SK-N-SH (cell line): ENCODE results near the gene GNAS. TPM values are rescaled to one million over a fixed set of nuclear protein-coding genes. Genes with fewer than 3 reads are reported as not detected.

Source experiments
- CTCF ChIA-PET: fragments of 300-600, 350-600 bp; formaldehyde crosslinking; extraction: SDS; loops from one replicate; lab custom pipeline; 2021; lab: Yijun Ruan, JAX
- POLR2A ChIA-PET: fragments of 350-600 bp; sonication (Branson Sonifier 250); formaldehyde crosslinking; extraction: SDS; loops from one replicate; lab custom pipeline; 2020; ENCODE audit warnings: antibody characterized with exemption, inconsistent platforms; lab: Yijun Ruan, JAX
- DNase-seq: peaks from one replicate; pipeline ENCODE4 v3.0.0; 2012
- H2AFZ ChIP-seq: fragments of 200-600 bp; sonication (generic); 2 replicates; pipeline ENCODE4 v1.8.1; 2016; ENCODE audit warnings: antibody characterized with exemption, mild to moderate bottlenecking, low read depth
- H3F3A ChIP-seq: fragments of 200-600 bp; sonication (generic); replicated peaks from 2 replicates; pipeline ENCODE3; 2016; ENCODE audit warnings: antibody characterized with exemption, mild to moderate bottlenecking; ENCODE audit not compliant: insufficient read depth
- H3K27ac ChIP-seq, 2 experiments: fragments of 200-500 bp in 1 of 2; fragments of 200-600 bp in 1 of 2; sonication (Bioruptor generic) in 1 of 2; sonication (generic), shearing (Covaris generic) in 1 of 2; 2 replicates each; pipeline versions ENCODE4 v1.5.1 to v1.6.1; 2014 to 2016; ENCODE audit warnings: low read depth in 2 of 2, inconsistent platforms in 1 of 2, low read length in 1 of 2, mild to moderate bottlenecking in 1 of 2, mixed read lengths in 1 of 2
- H3K27me3 ChIP-seq: fragments of 200-600 bp; sonication (generic), shearing (Covaris generic); 2 replicates; pipeline ENCODE4 v1.6.1; 2016; ENCODE audit warnings: mixed run types; ENCODE audit not compliant: insufficient read depth
- H3K36me3 ChIP-seq, 2 experiments: fragments of 200-500 bp in 1 of 2; fragments of 200-600 bp in 1 of 2; sonication (Bioruptor generic) in 1 of 2; sonication (generic) in 1 of 2; replicated peaks in 1 of 2; 2 replicates each; pipeline versions ENCODE3 to v1.5.1; 2014 to 2016; ENCODE audit warnings: low read length in 1 of 2, mild to moderate bottlenecking in 1 of 2; ENCODE audit not compliant: insufficient read depth in 2 of 2, control insufficient read depth in 1 of 2
- H3K4me1 ChIP-seq, 2 experiments: fragments of 200-500 bp in 1 of 2; fragments of 200-600 bp in 1 of 2; sonication (Bioruptor generic) in 1 of 2; sonication (generic), shearing (Covaris generic) in 1 of 2; 2 replicates each; pipeline versions ENCODE4 v1.5.1 to v1.6.1; 2014 to 2016; ENCODE audit warnings: low read depth in 1 of 2, low read length in 1 of 2, mixed run types in 1 of 2; ENCODE audit not compliant: insufficient read depth in 2 of 2, control insufficient read depth in 1 of 2
- H3K4me2 ChIP-seq: fragments of 200-600 bp; sonication (generic), shearing (Covaris generic); 2 replicates; pipeline ENCODE4 v1.6.1; 2017; ENCODE audit warnings: mixed run types
- H3K4me3 ChIP-seq, 2 experiments: fragments of 200-500 bp in 1 of 2; fragments of 200-600 bp in 1 of 2; sonication (Bioruptor generic) in 1 of 2; sonication (generic), shearing (Covaris generic) in 1 of 2; 2 replicates each; pipeline versions ENCODE4 v1.5.1 to v1.8.1; 2014 to 2016; ENCODE audit warnings: low read depth in 2 of 2, inconsistent platforms in 1 of 2, low read length in 1 of 2, mild to moderate bottlenecking in 1 of 2, mixed read lengths in 1 of 2, moderate library complexity in 1 of 2
- H3K79me2 ChIP-seq: fragments of 200-600 bp; sonication (generic); 2 replicates; pipeline ENCODE4 v1.8.1; 2017; ENCODE audit warnings: mild to moderate bottlenecking; ENCODE audit not compliant: insufficient read depth
- H3K9ac ChIP-seq: fragments of 200-600 bp; sonication (generic); 2 replicates; pipeline ENCODE4 v1.6.1; 2017; ENCODE audit warnings: mixed run types
- H3K9me2 ChIP-seq: fragments of 200-600 bp; sonication (generic); 2 replicates; pipeline ENCODE4 v1.6.1; 2017; ENCODE audit warnings: mixed run types
- H3K9me3 ChIP-seq: fragments of 200-600 bp; sonication (generic); 2 replicates; pipeline ENCODE4 v1.6.1; 2017; ENCODE audit warnings: mixed run types, mild to moderate bottlenecking, moderate library complexity
- H4K20me1 ChIP-seq: fragments of 200-600 bp; sonication (generic); 2 replicates; pipeline ENCODE4 v1.6.1; 2017; ENCODE audit warnings: mild to moderate bottlenecking, mixed run types; ENCODE audit not compliant: insufficient read depth
- CHD2 ChIP-seq: fragments of 150-350 bp; IDR thresholded peaks from 2 replicates; pipeline ENCODE4 v1.6.1; 2018; ENCODE audit warnings: low read length; ENCODE audit not compliant: partially characterized antibody
- ELF1 ChIP-seq: IDR thresholded peaks from 2 replicates; pipeline ENCODE4 v1.4.0; 2012
- FOSL2 ChIP-seq: IDR thresholded peaks from 2 replicates; pipeline ENCODE4 v1.4.0; 2012; ENCODE audit warnings: low read depth, mild to moderate bottlenecking, moderate library complexity, borderline replicate concordance
- FOXJ3 ChIP-seq: sonication (generic); formaldehyde crosslinking; IDR thresholded peaks from 2 replicates; pipeline ENCODE4 v1.5.1; 2020; ENCODE audit warnings: mild to moderate bottlenecking, missing genetic modification reagents
- MEF2A ChIP-seq: IDR thresholded peaks from 2 replicates; pipeline ENCODE4 v1.4.0; 2012; ENCODE audit warnings: low read depth, borderline replicate concordance
- MXI1 ChIP-seq: IDR thresholded peaks from 2 replicates; pipeline ENCODE4 v1.6.1; 2012; ENCODE audit warnings: mild to moderate bottlenecking, low read depth, low read length, improper control_type of control experiment
- POLR2AphosphoS5 ChIP-seq: IDR thresholded peaks from 2 replicates; pipeline ENCODE4 v1.6.1; 2012; ENCODE audit warnings: low read depth, low read length
- RAD21 ChIP-seq: IDR thresholded peaks from 2 replicates; pipeline ENCODE4 v1.6.1; 2012; ENCODE audit warnings: mild to moderate bottlenecking, low read length
- RXRA ChIP-seq: IDR thresholded peaks from 2 replicates; pipeline ENCODE4 v1.4.0; 2012; ENCODE audit warnings: low read depth, mild to moderate bottlenecking, borderline replicate concordance
- SMC3 ChIP-seq: IDR thresholded peaks from 2 replicates; pipeline ENCODE4 v1.6.1; 2012; ENCODE audit warnings: low read depth, low read length, improper control_type of control experiment
- TCF12 ChIP-seq: IDR thresholded peaks from 2 replicates; pipeline ENCODE4 v1.4.0; 2012
- TEAD4 ChIP-seq: IDR thresholded peaks from 2 replicates; pipeline ENCODE4 v1.4.0; 2012; ENCODE audit warnings: mild to moderate bottlenecking, borderline replicate concordance; ENCODE audit not compliant: insufficient read depth
- whole genome bisulfite sequencing: methylation state at CpG from one replicate; pipeline ENCODE4 v1.1.6; 2017; ENCODE audit warnings: low lambda C conversion rate; 5-methylcytosine and 5-hydroxymethylcytosine counted together
- polyA plus RNA-seq, 3 experiments: library from polyadenylated mRNA; depleted of rRNA; stranded (reverse); fragments of >200 nt; gene quantifications; 2 replicates each; pipeline ENCODE4 v1.2.3, GENCODE V29; 2012
- TF ChIP-seq, protein P1 (sequence below): IDR thresholded peaks from 2 replicates; pipeline ENCODE4 v1.4.0; 2012; ENCODE audit warnings: low read depth, borderline replicate concordance
- TF ChIP-seq, protein P2 (sequence below): IDR thresholded peaks from 2 replicates; pipeline ENCODE4 v1.4.0; 2012; ENCODE audit warnings: low read depth
- TF ChIP-seq, protein P3 (sequence below): IDR thresholded peaks from 2 replicates; pipeline ENCODE4 v1.6.1; 2012; ENCODE audit warnings: mild to moderate bottlenecking, low read depth, low read length, moderate library complexity

GNAS gene
- polyA plus RNA-seq, 1 of the 3 experiments (the other 2 are of a cell fraction): 1,562 TPM

DNA sequence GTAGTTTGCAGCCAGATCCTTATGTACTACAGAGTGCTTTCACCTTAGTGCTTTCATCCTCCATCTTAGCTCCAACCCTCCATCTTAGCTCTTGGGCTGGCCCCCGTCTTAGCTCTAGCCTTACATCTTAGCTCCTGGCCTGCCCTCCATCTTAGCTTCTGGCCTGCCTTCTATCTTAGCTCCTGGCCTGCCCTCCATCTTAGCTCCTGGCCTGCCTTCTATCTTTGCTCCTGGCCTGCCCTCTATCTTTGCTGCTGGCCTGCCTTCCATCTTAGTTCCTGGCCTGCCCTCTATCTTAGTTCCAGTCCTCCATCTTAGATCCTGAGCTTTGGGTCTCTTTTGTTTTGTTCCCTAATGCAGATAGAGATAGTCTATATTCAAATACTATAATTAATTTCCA is 22.0 kb downstream of the GNAS start:
- Histone ChIP-seq H3K4me1 (peaks cover 0 to 48% of the 10 kb centered on the region in 2 experiments; a peak in 3 of 4 replicates), H3K9me2 (no peaks in the 10 kb centered on the region), H3K27ac (peak overlapping the region in 1 of 2 experiments; percentile 44; a peak in 1 of 4 replicates), H3K4me2 (no peak overlapping the region), H3K9ac (no peak overlapping the region), H2AFZ (no peak overlapping the region), H3K9me3 (no peaks in the 10 kb centered on the region), H4K20me1 (no peaks in the 10 kb centered on the region), H3K4me3 (no peak overlapping the region), H3K79me2 (no peaks in the 10 kb centered on the region), H3F3A (peaks cover 4% of the 10 kb centered on the region), H3K36me3 (no peaks in the 10 kb centered on the region), H3K27me3 (no peaks in the 10 kb centered on the region)
- WGBS: 100% methylated on average over 1 of the region's 1 CpG
- no peak for TF ChIP-seq FOXJ3 (CRISPR knock-in tag)
- TF ChIP-seq, protein P1, sequence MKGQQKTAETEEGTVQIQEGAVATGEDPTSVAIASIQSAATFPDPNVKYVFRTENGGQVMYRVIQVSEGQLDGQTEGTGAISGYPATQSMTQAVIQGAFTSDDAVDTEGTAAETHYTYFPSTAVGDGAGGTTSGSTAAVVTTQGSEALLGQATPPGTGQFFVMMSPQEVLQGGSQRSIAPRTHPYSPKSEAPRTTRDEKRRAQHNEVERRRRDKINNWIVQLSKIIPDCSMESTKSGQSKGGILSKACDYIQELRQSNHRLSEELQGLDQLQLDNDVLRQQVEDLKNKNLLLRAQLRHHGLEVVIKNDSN: no peak
- no peak for TF ChIP-seq POLR2AphosphoS5
- TF ChIP-seq ELF1: no peak
- TF ChIP-seq MEF2A: no peak
- TF ChIP-seq TCF12: no peak
- no peak for TF ChIP-seq CHD2
- TF ChIP-seq, protein P2, sequence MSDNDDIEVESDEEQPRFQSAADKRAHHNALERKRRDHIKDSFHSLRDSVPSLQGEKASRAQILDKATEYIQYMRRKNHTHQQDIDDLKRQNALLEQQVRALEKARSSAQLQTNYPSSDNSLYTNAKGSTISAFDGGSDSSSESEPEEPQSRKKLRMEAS: no peak
- no peak for TF ChIP-seq TEAD4
- TF ChIP-seq RAD21: no peak
- TF ChIP-seq, protein P3, sequence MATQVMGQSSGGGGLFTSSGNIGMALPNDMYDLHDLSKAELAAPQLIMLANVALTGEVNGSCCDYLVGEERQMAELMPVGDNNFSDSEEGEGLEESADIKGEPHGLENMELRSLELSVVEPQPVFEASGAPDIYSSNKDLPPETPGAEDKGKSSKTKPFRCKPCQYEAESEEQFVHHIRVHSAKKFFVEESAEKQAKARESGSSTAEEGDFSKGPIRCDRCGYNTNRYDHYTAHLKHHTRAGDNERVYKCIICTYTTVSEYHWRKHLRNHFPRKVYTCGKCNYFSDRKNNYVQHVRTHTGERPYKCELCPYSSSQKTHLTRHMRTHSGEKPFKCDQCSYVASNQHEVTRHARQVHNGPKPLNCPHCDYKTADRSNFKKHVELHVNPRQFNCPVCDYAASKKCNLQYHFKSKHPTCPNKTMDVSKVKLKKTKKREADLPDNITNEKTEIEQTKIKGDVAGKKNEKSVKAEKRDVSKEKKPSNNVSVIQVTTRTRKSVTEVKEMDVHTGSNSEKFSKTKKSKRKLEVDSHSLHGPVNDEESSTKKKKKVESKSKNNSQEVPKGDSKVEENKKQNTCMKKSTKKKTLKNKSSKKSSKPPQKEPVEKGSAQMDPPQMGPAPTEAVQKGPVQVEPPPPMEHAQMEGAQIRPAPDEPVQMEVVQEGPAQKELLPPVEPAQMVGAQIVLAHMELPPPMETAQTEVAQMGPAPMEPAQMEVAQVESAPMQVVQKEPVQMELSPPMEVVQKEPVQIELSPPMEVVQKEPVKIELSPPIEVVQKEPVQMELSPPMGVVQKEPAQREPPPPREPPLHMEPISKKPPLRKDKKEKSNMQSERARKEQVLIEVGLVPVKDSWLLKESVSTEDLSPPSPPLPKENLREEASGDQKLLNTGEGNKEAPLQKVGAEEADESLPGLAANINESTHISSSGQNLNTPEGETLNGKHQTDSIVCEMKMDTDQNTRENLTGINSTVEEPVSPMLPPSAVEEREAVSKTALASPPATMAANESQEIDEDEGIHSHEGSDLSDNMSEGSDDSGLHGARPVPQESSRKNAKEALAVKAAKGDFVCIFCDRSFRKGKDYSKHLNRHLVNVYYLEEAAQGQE: no peak
- ChIA-PET POLR2A (interaction anchor here (0.6 kb wide), 1 partner anchor 15 kb away, joined by 3 read pairs; no protein-coding TSS in a partner anchor), CTCF (interaction anchor here (1.0 to 2.8 kb wide), 4 partner anchors 158 to 581 kb away, joined by 3 to 10 read pairs (median 7); partner anchors contain the start of gene ATP5F1E)
- DNase-seq: no peak

DNA sequence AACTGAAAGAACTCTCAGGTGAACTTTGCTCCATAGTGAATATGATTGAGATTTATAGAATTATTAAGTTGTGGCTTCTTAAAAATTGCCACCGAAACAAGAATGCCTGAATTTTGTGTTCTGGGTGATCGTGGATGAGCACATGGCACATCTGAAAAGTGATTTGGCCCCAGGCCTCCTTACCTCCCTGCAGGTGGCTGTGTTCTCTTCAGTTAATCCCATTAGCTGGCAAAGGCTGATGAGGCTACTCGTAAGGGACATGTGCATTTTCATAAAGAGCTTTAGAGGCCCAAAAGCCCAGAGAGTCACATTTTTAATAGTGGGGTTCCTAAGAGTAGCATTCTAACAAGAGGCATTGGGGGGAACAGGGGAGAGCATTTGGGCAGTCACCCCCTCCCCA is 22.6 kb downstream of the GNAS start:
- Histone ChIP-seq H3F3A (peaks cover 4% of the 10 kb centered on the region), H3K4me3 (no peak overlapping the region), H4K20me1 (no peaks in the 10 kb centered on the region), H3K79me2 (no peaks in the 10 kb centered on the region), H3K36me3 (no peaks in the 10 kb centered on the region), H3K4me1 (peaks cover 0 to 55% of the 10 kb centered on the region in 2 experiments; a peak in 3 of 4 replicates), H3K27me3 (no peaks in the 10 kb centered on the region), H2AFZ (peak overlapping the region; percentile 42; the same call in 1 of the 2 replicates), H3K9me3 (no peaks in the 10 kb centered on the region), H3K9ac (no peak overlapping the region), H3K4me2 (peak overlapping the region; percentile 59), H3K27ac (peak overlapping the region; percentile 24 to 75; a peak in 3 of 4 replicates)
- 93% methylated on average over 3 of the region's 3 CpGs for WGBS
- POLR2A ChIA-PET: interaction anchor here (0.6 kb wide), 1 partner anchor 15 kb away, joined by 3 read pairs; no protein-coding TSS in a partner anchor
- CTCF ChIA-PET: interaction anchor here (1.0 to 5.9 kb wide), 5 partner anchors 157 to 580 kb away, joined by 3 to 27 read pairs (median 10); partner anchors contain the start of gene ATP5F1E
- no peak for DNase-seq
- TF ChIP-seq, protein P2: no peak
- TF ChIP-seq CHD2: no peak
- TF ChIP-seq SMC3: no peak
- TF ChIP-seq MXI1: no peak
- TF ChIP-seq RXRA: no peak
- TF ChIP-seq FOSL2: no peak
- TF ChIP-seq, all 33 proteins: peak for 0
- no peaks in the 10 kb centered on the region for H3K9me2 ChIP-seq
